NCI-H345 treated with DMSO at 0.1 percent for 48 hours (cell line): ENCODE measurements around the gene RUSF1.

Experiments used
- DNase-seq: peaks from one replicate; lab custom pipeline; 2025; ENCODE audit not compliant: unreplicated experiment; lab: John Stamatoyannopoulos, UW

RUSF1 gene

GRCh38 chr16:31471875-31472708 is 36.1 kb downstream of the RUSF1 start, which contains the start of gene TGFB1I1:
TGFB1I1 (plus strand) TSS chr16:31472152; CDS start chr16:31472189, 37 bp downstream.
- no peak for DNase-seq

- DNase-seq, result no peak
Observed at GRCh38 chr16:31471241-31471874, 36.8 kb downstream of the RUSF1 start.

GRCh38 chr16:31470615-31471014 is 37.6 kb downstream of the RUSF1 start:
- DNase-seq, result no peak

GRCh38 chr16:31467858-31468257 is 40.3 kb downstream of the RUSF1 start:
- DNase-seq, result no peak

- no peak for DNase-seq
Observed at GRCh38 chr16:31467151-31467773, 40.9 kb downstream of the RUSF1 start.

- DNase-seq, result no peak
Observed at GRCh38 chr16:31466381-31466841, 41.8 kb downstream of the RUSF1 start.

GRCh38 chr16:31465788-31466370 is 42.3 kb downstream of the RUSF1 start:
- no peak for DNase-seq

- no peak for DNase-seq
Observed at GRCh38 chr16:31464781-31465260, 43.4 kb downstream of the RUSF1 start.

- no peak for DNase-seq
Observed at GRCh38 chr16:31464348-31464769, 43.8 kb downstream of the RUSF1 start.

GRCh38 chr16:31461921-31462804 is 46.0 kb downstream of the RUSF1 start:
- no peak for DNase-seq

GRCh38 chr16:31461201-31461920 is 46.8 kb downstream of the RUSF1 start:
- no peak for DNase-seq

- DNase-seq, result peak; percentile 52
Observed at GRCh38 chr16:31460582-31461002, 47.6 kb downstream of the RUSF1 start.

- peak; percentile 100 for DNase-seq
Observed at GRCh38 chr16:31459687-31460581, 48.3 kb downstream of the RUSF1 start.

- peak; percentile 98 for DNase-seq
Observed at GRCh38 chr16:31458844-31459686, 49.1 kb downstream of the RUSF1 start, which contains the start of gene ARMC5. ARMC5 (plus strand) TSS chr16:31459501; CDS start chr16:31459525, 24 bp downstream.

- DNase-seq, result no peak
Observed at GRCh38 chr16:31458073-31458843, 49.9 kb downstream of the RUSF1 start.

GRCh38 chr16:31456988-31457360 is 51.2 kb downstream of the RUSF1 start:
- no peak for DNase-seq
